Smooth muscle cell (in vitro differentiated cells): ENCODE measurements around the gene STC2. TPM values are rescaled to one million over a fixed set of nuclear protein-coding genes. Genes with fewer than 3 reads are reported as not detected.

Experiments used
- DNase-seq: peaks from one replicate; lab custom pipeline; 2025; ENCODE audit not compliant: unreplicated experiment; lab: John Stamatoyannopoulos, UW
- H2AFZ ChIP-seq: fragments of 200-600 bp; sonication (generic); 2 replicates; pipeline ENCODE4 v1.6.0; 2016; ENCODE audit warnings: antibody characterized with exemption, low read depth, mild to moderate bottlenecking
- H3F3A ChIP-seq: fragments of 200-600 bp; sonication (generic); 2 replicates; pipeline ENCODE4 v1.6.0; 2017; ENCODE audit warnings: antibody characterized with exemption, low read depth
- H3K27ac ChIP-seq: fragments of 200-600 bp; sonication (generic); 2 replicates; pipeline ENCODE4 v1.5.1; 2016; ENCODE audit warnings: low read depth, mild to moderate bottlenecking
- H3K27me3 ChIP-seq: fragments of 200-600 bp; sonication (generic); 2 replicates; pipeline ENCODE4 v1.6.1; 2016; ENCODE audit warnings: low read depth, mild to moderate bottlenecking
- H3K36me3 ChIP-seq: fragments of 200-600 bp; sonication (generic); 2 replicates; pipeline ENCODE4 v1.5.1; 2016; ENCODE audit warnings: low read depth
- H3K4me1 ChIP-seq: fragments of 200-600 bp; sonication (generic); 2 replicates; pipeline ENCODE4 v1.5.1; 2016; ENCODE audit warnings: low read depth
- H3K4me2 ChIP-seq: fragments of 200-600 bp; sonication (generic); 2 replicates; pipeline ENCODE4 v1.6.0; 2016; ENCODE audit warnings: mild to moderate bottlenecking
- H3K4me3 ChIP-seq: fragments of 200-600 bp; sonication (generic); 2 replicates; pipeline ENCODE4 v1.5.1; 2016; ENCODE audit warnings: mild to moderate bottlenecking
- H3K79me2 ChIP-seq: fragments of 200-600 bp; sonication (generic); 2 replicates; pipeline ENCODE4 v1.6.0; 2016; ENCODE audit warnings: low read depth, mild to moderate bottlenecking
- H3K9ac ChIP-seq: fragments of 200-600 bp; sonication (generic); 2 replicates; pipeline ENCODE4 v1.6.0; 2016; ENCODE audit warnings: low read depth
- H3K9me3 ChIP-seq: fragments of 200-600 bp; sonication (generic); replicated peaks from 2 replicates; pipeline ENCODE4 v1.5.1; 2016; ENCODE audit warnings: low read depth
- H4K20me1 ChIP-seq: fragments of 200-600 bp; sonication (generic); 2 replicates; pipeline ENCODE4 v1.6.0; 2016; ENCODE audit warnings: low read depth
- CTCF ChIP-seq: fragments of 200-600 bp; sonication (generic); IDR thresholded peaks from 2 replicates; pipeline ENCODE4 v1.5.1; 2017; ENCODE audit warnings: borderline replicate concordance, mild to moderate bottlenecking, antibody characterized with exemption; ENCODE audit not compliant: insufficient read depth, poor library complexity, severe bottlenecking
- WGBS: methylation state at CpG from one replicate; pipeline ENCODE4 v1.1.7; 2016; ENCODE audit warnings: low lambda C conversion rate; 5-methylcytosine and 5-hydroxymethylcytosine counted together
- polyA plus RNA-seq: library from polyadenylated mRNA; unstranded; fragments of >200 nt; fragmentation: Nextera tagmentation; extraction: Ambion mirVana; gene quantifications from 2 replicates; pipeline ENCODE4 v1.2.1, GENCODE V29; 2016
- total RNA-seq: library from RNA; depleted of rRNA; stranded (reverse); fragments of >200 nt; gene quantifications from 2 replicates; pipeline ENCODE4 v1.2.3, GENCODE V29; 2014

The STC2 gene
- total and polyA plus RNA-seq, 2 experiments from 2014 or later, result 54.3 to 75.4 TPM

GRCh38 chr5:173314166-173314952 lies 13.9 kb downstream of the STC2 start:
- no peak for DNase-seq
- 89% methylated on average over 12 of the region's 12 CpGs for WGBS

GRCh38 chr5:173313351-173313801 lies 14.8 kb downstream of the STC2 start:
- peaks cover 16% of the 10 kb centered on the region for H3K4me1 ChIP-seq
- H3K9me3 ChIP-seq, result no peaks in the 10 kb centered on the region
- no peaks in the 10 kb centered on the region for H4K20me1 ChIP-seq
- H3F3A ChIP-seq, result peaks cover 31% of the 10 kb centered on the region
- no peak for DNase-seq
- H3K9ac ChIP-seq, result no peak overlapping the region
- H3K36me3 ChIP-seq, result no peaks in the 10 kb centered on the region
- no peak overlapping the region for H2AFZ ChIP-seq
- H3K27me3 ChIP-seq, result no peaks in the 10 kb centered on the region
- no peak overlapping the region for H3K27ac ChIP-seq
- no peaks in the 10 kb centered on the region for H3K79me2 ChIP-seq
- WGBS, result 85% methylated on average over 3 of the region's 3 CpGs
- no peak for TF ChIP-seq CTCF
- H3K4me3 ChIP-seq, result no peak overlapping the region
- no peak overlapping the region for H3K4me2 ChIP-seq

More at GRCh38 chr5:173314166-173314952, 13.9 kb downstream of the STC2 start:
- Histone ChIP-seq H3K4me3 (no peak overlapping the region), H3K79me2 (no peaks in the 10 kb centered on the region), H2AFZ (no peak overlapping the region), H3K4me1 (peaks cover 16% of the 10 kb centered on the region), H3F3A (peaks cover 35% of the 10 kb centered on the region), H3K9ac (no peak overlapping the region), H3K27me3 (no peaks in the 10 kb centered on the region), H3K4me2 (no peak overlapping the region), H3K27ac (peak overlapping the region; percentile 91), H3K36me3 (no peaks in the 10 kb centered on the region), H4K20me1 (no peaks in the 10 kb centered on the region), H3K9me3 (no peaks in the 10 kb centered on the region)
- no peak for TF ChIP-seq CTCF

GRCh38 chr5:173312821-173313220 lies 15.4 kb downstream of the STC2 start:
- peaks cover 2% of the 10 kb centered on the region for H3K9me3 ChIP-seq
- H3K4me1 ChIP-seq, result peaks cover 16% of the 10 kb centered on the region
- no peaks in the 10 kb centered on the region for H3K79me2 ChIP-seq
- DNase-seq, result no peak
- WGBS, result 86% methylated on average over 3 of the region's 3 CpGs
- no peak for TF ChIP-seq CTCF
- H3K4me3 ChIP-seq, result no peak overlapping the region
- no peak overlapping the region for H3K27ac ChIP-seq
- H3K27me3 ChIP-seq, result no peaks in the 10 kb centered on the region
- no peak overlapping the region for H2AFZ ChIP-seq
- no peak overlapping the region for H3K4me2 ChIP-seq
- no peaks in the 10 kb centered on the region for H3K36me3 ChIP-seq
- H3F3A ChIP-seq, result peaks cover 25% of the 10 kb centered on the region
- no peaks in the 10 kb centered on the region for H4K20me1 ChIP-seq
- H3K9ac ChIP-seq, result no peak overlapping the region
